ENCODE data around the gene PLEKHA8. TPM values are rescaled to one million over a fixed set of nuclear protein-coding genes. Genes with fewer than 3 reads are reported as not detected.

The PLEKHA8 gene
- total RNA-seq, 4 donors from 2014 or later, result 9.9 to 30.1 (median 15.2) TPM

- Histone ChIP-seq H3K9me3 (no peaks in the 10 kb centered on the region), H3K36me3 (peaks cover 0 to 5% (median 0%) of the 10 kb centered on the region in 3 donors), H3K4me1 (peaks cover 0 to 10% (median 0%) of the 10 kb centered on the region in 4 donors), H3K27me3 (no peaks in the 10 kb centered on the region), H3K4me3 (no peak overlapping the region), H3K27ac (no peak overlapping the region)
- TF ChIP-seq, protein P1, sequence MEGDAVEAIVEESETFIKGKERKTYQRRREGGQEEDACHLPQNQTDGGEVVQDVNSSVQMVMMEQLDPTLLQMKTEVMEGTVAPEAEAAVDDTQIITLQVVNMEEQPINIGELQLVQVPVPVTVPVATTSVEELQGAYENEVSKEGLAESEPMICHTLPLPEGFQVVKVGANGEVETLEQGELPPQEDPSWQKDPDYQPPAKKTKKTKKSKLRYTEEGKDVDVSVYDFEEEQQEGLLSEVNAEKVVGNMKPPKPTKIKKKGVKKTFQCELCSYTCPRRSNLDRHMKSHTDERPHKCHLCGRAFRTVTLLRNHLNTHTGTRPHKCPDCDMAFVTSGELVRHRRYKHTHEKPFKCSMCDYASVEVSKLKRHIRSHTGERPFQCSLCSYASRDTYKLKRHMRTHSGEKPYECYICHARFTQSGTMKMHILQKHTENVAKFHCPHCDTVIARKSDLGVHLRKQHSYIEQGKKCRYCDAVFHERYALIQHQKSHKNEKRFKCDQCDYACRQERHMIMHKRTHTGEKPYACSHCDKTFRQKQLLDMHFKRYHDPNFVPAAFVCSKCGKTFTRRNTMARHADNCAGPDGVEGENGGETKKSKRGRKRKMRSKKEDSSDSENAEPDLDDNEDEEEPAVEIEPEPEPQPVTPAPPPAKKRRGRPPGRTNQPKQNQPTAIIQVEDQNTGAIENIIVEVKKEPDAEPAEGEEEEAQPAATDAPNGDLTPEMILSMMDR (IDR thresholded peaks at IDR 0.05), result no peak
- TF ChIP-seq POLR2A (IDR thresholded peaks at IDR 0.05), result no peak
- no peak for DNase-seq
Measured at GRCh38 chr7:30148426-30148825, 120.2 kb downstream of the PLEKHA8 start.

DNA sequence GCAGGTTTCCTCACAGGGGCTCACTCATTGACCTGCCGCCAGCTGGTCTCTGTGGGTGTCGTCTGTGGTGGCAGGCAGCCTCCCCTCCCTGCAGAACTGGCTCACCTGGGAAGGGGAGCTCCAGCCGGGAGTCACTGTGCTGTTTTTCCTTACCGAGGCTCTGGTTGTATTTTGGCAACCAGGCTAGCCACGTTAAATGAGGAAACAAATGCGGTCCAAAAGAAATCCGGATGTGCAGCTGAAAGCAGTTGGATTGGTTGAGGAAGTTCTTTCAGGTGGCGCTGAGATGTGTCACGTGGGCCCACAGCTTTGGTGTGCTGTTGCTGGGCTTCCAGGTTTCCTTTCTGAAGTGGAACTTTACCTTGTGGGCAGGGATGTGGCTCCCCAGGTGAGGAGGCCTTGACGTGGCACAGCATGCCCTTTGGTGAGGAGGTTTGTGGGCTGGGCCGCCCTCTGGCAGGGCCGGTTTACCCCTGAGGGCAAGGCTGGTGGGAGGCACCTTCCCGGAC lies 120.8 kb downstream of the PLEKHA8 start:
- TF ChIP-seq POLR2A (IDR thresholded peaks at IDR 0.05), result no peak
- TF ChIP-seq, protein P1 (IDR thresholded peaks at IDR 0.05), result no peak
- Histone ChIP-seq H3K9me3 (no peaks in the 10 kb centered on the region), H3K4me3 (peak overlapping the region in 1 of 4 donors; percentile 24), H3K27me3 (no peaks in the 10 kb centered on the region), H3K36me3 (peaks cover 0 to 5% (median 0%) of the 10 kb centered on the region in 3 donors), H3K4me1 (peaks cover 0 to 10% (median 0%) of the 10 kb centered on the region in 4 donors), H3K27ac (peak overlapping the region in 1 of 4 donors; percentile 47)
- peak in 1 of 3 donors; percentile 70 for DNase-seq

DNA sequence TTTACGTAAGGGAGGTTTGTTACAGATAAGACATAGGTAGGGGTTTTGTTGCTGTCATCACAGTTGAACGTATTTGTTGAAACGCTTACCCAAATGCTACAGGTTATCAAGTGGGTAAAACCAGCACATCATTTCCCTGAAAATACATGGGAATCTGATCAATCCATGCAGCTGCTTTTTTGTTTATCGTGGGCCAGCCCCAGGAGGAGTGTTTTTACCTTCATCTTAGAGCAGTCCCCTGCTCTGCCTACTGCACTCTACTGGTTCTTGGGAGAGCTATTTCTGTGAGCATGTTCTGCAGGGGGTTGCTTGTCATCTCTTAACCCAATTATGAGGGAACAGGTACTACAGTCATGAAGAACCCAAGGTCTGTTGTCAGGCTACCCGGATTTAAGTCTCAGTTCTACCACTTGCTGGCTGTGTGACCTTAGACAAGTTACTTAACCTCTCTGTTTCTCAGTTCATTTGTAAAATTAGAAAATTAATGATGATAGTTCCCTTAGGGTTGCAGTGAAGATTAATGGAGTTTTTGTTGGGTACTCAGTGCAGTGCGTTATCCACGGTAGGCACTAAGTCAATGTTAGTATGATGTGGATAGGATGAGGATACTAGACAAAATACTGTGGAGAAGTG lies 121.5 kb downstream of the PLEKHA8 start:
- peaks cover 0 to 10% (median 0%) of the 10 kb centered on the region in 4 donors for H3K4me1 ChIP-seq
- H3K27ac ChIP-seq, result peak overlapping the region in 1 of 4 donors; percentile 47
- TF ChIP-seq, protein P1 (IDR thresholded peaks at IDR 0.05), result no peak
- TF ChIP-seq POLR2A (IDR thresholded peaks at IDR 0.05), result no peak
- no peak overlapping the region for H3K4me3 ChIP-seq
- H3K36me3 ChIP-seq, result peaks cover 0 to 5% (median 0%) of the 10 kb centered on the region in 3 donors
- no peaks in the 10 kb centered on the region for H3K9me3 ChIP-seq
- H3K27me3 ChIP-seq, result no peaks in the 10 kb centered on the region
- no peak for DNase-seq

GRCh38 chr7:30150711-30151110 lies 122.5 kb downstream of the PLEKHA8 start:
- TF ChIP-seq POLR2A (IDR thresholded peaks at IDR 0.05), result no peak
- TF ChIP-seq, protein P1 (IDR thresholded peaks at IDR 0.05), result no peak
- Histone ChIP-seq H3K36me3 (peaks cover 0 to 5% (median 0%) of the 10 kb centered on the region in 3 donors), H3K27ac (no peak overlapping the region), H3K4me3 (no peak overlapping the region), H3K27me3 (no peaks in the 10 kb centered on the region), H3K9me3 (no peaks in the 10 kb centered on the region), H3K4me1 (peaks cover 0 to 6% (median 0%) of the 10 kb centered on the region in 4 donors)
- no peak for DNase-seq

- H3K4me3 ChIP-seq, result no peak overlapping the region
- H3K9me3 ChIP-seq, result no peaks in the 10 kb centered on the region
- H3K27ac ChIP-seq, result no peak overlapping the region
- H3K36me3 ChIP-seq, result peaks cover 0 to 5% (median 0%) of the 10 kb centered on the region in 3 donors
- peaks cover 0 to 4% (median 0%) of the 10 kb centered on the region in 4 donors for H3K4me1 ChIP-seq
- TF ChIP-seq POLR2A (IDR thresholded peaks at IDR 0.05), result no peak
- TF ChIP-seq, protein P1 (IDR thresholded peaks at IDR 0.05), result no peak
- no peaks in the 10 kb centered on the region for H3K27me3 ChIP-seq
- DNase-seq, result no peak
Measured at GRCh38 chr7:30154111-30154587, 125.9 kb downstream of the PLEKHA8 start.
